Activated CD8-positive, alpha-beta T cell treated with anti-CD3 and anti-CD28 coated beads for 36 hours (primary cell): Measurements from ENCODE around the gene COMT. TPM values are rescaled to one million over a fixed set of nuclear protein-coding genes. Genes with fewer than 3 reads are reported as not detected.

Experiments used
- ATAC-seq: fragments of 200-7000 bp; cut with Tn5 transposase; one replicate; pipeline ENCODE4 v1.10.0; 2021; ENCODE audit warnings: mild to moderate bottlenecking, moderate library complexity
- CTCF ChIA-PET: fragments of 350-600 bp; sonication (Branson Sonifier 250); formaldehyde crosslinking; loops from one replicate; lab custom pipeline; 2021; ENCODE audit warnings: antibody characterized with exemption; lab: Charles Lee
- POLR2A ChIA-PET: fragments of 350-600 bp; sonication (Branson Sonifier 250); formaldehyde crosslinking; loops from one replicate; lab custom pipeline; 2021; ENCODE audit warnings: antibody characterized with exemption; lab: Charles Lee
- DNase-seq: peaks from one replicate; pipeline ENCODE4 v3.0.0-alpha.2; 2020
- H3K27ac Mint-ChIP-seq: one replicate; pipeline ENCODE4 v1.8.0; 2021; ENCODE audit warnings: mild to moderate bottlenecking, mixed read lengths
- H3K27me3 Mint-ChIP-seq: one replicate; pipeline ENCODE4 v1.8.0; 2021; ENCODE audit warnings: mixed read lengths
- H3K36me3 Mint-ChIP-seq: one replicate; pipeline ENCODE4 v1.8.0; 2021; ENCODE audit warnings: low read depth, mixed read lengths
- H3K4me1 Mint-ChIP-seq: one replicate; pipeline ENCODE4 v1.8.0; 2021; ENCODE audit warnings: low read depth, mixed read lengths
- H3K4me3 Mint-ChIP-seq: one replicate; pipeline ENCODE4 v1.8.0; 2021; ENCODE audit warnings: mild to moderate bottlenecking, moderate library complexity, mixed read lengths
- H3K9me3 Mint-ChIP-seq: one replicate; pipeline ENCODE4 v1.8.0; 2021; ENCODE audit warnings: mixed read lengths
- intact Hi-C: fragments of 100-400 bp; cut with micrococcal nuclease; formaldehyde crosslinking; loops from one replicate; pipeline ENCODE4 v1.10.0; 2022
- total RNA-seq, 2 experiments: library from RNA; stranded (reverse); gene quantifications; one replicate each; pipeline ENCODE4 v1.2.3, GENCODE V29; 2021
- TF ChIP-seq, protein P1 (sequence below): fragments of 200-600 bp; IDR thresholded peaks from one replicate; pipeline ENCODE4 v1.8.0; 2022; ENCODE audit warnings: antibody characterized with exemption, mild to moderate bottlenecking

Gene COMT
- total RNA-seq, 2 experiments from 2014 or later, result 70.7 to 74.5 TPM

DNA sequence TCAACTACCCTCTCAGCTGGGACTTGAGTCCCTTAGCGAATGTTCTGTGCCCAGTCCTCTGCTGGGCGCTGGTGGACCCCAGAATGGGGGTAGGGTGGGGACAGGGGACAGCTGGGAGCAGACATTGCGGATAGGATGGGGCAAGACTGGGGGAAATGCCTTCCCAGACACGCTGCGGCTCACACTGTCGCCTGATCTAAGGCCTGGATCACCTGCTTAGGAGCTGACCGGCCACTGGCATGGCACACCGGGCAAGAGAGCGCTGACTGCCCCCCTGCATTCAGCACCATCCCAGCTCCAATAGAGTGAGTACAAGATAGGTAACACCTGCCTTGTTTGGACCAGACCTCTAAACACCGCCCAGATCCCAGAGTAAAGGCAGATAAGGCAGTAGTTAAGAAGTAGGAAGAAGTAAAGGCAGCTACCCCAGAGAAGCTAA lies 73.6 kb downstream of the COMT start:
- DNase-seq (no peak), ATAC-seq (no peak)
- intact Hi-C loops, result no loop called here
- peaks cover 5% of the 10 kb centered on the region for H3K4me1 Mint-ChIP-seq
- ChIA-PET CTCF (interaction anchor here (0.9 to 6.1 kb wide), 7 partner anchors 44 to 285 kb away, joined by 3 to 75 read pairs (median 5); no protein-coding TSS in a partner anchor), POLR2A (interaction anchor here (0.9 to 1.7 kb wide), 3 partner anchors 9 to 30 kb away, joined by 3 to 4 read pairs (median 4); no protein-coding TSS in a partner anchor)
- H3K27me3 Mint-ChIP-seq, result peaks cover 20% of the 10 kb centered on the region
- H3K9me3 Mint-ChIP-seq, result no peaks in the 10 kb centered on the region
- H3K36me3 Mint-ChIP-seq, result no peaks in the 10 kb centered on the region
- TF ChIP-seq, protein P1, sequence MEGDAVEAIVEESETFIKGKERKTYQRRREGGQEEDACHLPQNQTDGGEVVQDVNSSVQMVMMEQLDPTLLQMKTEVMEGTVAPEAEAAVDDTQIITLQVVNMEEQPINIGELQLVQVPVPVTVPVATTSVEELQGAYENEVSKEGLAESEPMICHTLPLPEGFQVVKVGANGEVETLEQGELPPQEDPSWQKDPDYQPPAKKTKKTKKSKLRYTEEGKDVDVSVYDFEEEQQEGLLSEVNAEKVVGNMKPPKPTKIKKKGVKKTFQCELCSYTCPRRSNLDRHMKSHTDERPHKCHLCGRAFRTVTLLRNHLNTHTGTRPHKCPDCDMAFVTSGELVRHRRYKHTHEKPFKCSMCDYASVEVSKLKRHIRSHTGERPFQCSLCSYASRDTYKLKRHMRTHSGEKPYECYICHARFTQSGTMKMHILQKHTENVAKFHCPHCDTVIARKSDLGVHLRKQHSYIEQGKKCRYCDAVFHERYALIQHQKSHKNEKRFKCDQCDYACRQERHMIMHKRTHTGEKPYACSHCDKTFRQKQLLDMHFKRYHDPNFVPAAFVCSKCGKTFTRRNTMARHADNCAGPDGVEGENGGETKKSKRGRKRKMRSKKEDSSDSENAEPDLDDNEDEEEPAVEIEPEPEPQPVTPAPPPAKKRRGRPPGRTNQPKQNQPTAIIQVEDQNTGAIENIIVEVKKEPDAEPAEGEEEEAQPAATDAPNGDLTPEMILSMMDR, result no peak
- H3K27ac Mint-ChIP-seq, result no peak overlapping the region
- peak overlapping the region; percentile 57 for H3K4me3 Mint-ChIP-seq

DNA sequence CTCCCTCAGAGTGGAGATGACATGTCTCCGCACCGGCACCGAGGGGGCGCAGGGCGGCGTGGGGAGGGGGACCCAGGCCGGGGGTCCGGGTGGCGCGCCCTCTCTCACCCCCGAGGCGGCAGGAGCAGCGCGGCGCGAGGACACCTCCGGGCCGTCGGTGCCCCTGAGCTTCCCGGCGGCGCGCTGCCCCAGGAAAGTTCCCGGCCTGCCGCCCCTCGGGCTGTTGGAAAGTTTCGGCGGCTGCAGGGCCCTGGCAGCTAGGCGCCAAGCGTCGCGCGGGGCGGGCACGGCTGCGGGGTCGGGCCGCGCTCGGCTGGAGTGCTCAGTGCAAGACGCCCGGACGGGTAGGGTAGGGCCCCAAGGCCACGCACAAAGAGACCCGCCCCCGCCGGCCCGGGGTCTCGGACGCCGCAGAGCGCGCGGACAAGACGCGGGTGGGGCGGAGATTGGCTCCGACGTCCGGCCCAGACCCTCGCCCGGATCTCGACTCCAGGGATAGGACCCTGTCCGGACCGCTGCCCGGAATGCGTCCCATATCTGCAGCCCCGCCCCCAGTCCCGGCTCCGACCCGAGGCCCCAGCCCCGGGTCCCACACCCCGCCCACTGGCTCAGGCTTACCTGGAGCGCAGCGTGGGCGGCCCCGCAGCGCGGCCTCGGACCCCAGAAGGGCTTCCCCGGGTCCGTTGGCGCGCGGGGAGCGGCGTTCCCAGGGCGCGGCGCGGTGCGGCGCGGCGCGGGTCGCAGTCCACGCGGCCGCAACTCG lies 74.6 kb downstream of the COMT start:
- intact Hi-C loops, result no loop called here
- H3K4me3 Mint-ChIP-seq, result peak overlapping the region; percentile 76
- H3K27me3 Mint-ChIP-seq, result peaks cover 20% of the 10 kb centered on the region
- TF ChIP-seq, protein P1, result no peak
- H3K36me3 Mint-ChIP-seq, result no peaks in the 10 kb centered on the region
- ChIA-PET CTCF (interaction anchor here (0.9 to 6.1 kb wide), 5 partner anchors 45 to 286 kb away, joined by 3 to 75 read pairs (median 5); no protein-coding TSS in a partner anchor), POLR2A (interaction anchor here (0.6 to 0.9 kb wide), 2 partner anchors 31 to 235 kb away, joined by 4 read pairs; no protein-coding TSS in a partner anchor)
- no peaks in the 10 kb centered on the region for H3K9me3 Mint-ChIP-seq
- H3K4me1 Mint-ChIP-seq, result peaks cover 9% of the 10 kb centered on the region
- ATAC-seq (no peak), DNase-seq (peak; percentile 24)
- no peak overlapping the region for H3K27ac Mint-ChIP-seq

DNA sequence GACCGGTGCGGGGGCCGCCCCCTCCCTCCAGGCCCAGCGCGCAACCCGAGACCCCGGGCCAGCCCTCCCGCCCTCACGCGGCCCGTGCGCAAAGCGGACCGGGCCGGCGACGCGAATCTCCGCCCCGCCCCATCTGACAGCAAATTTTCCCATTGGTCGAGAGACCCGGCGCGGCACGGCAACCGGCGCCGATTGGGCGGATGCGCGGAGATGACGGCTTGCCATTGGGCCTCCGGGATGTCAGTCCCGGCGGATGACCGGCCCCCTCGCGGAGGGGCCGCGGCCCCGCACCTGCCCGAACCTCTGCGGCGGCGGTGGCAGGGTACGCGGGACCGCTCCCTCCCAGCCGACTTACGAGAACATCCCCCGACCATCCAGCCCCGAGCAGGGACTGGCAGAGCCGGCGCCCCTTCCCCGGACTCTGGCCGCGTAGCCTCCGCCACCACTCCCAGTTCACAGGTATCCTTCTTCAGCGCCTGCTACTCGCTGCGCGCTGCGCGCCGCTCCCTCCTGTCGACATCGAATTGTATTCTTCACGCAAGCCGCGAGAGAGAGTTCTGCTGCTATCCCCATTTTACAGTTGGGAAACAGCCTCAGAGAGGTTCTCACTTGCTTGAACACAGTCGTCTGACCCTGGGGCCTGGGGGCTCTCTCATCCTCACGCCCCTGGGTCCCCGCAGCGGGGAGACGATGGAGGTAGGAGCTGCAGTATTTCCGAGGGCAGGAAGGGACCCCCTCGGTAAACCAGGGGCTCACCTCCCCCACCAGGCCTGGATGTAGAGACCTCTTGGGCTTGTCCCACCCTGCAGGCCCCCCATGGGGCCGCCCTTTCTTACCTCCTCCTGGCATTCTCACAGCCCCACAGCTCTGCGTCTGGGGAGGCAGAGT lies 75.4 kb downstream of the COMT start, which contains the start of gene ARVCF:
ARVCF (minus strand) TSS at position 90 of the 888 bp plus-strand sequence. CDS start 26,029 bp downstream, outside the sequence.
- Mint-ChIP-seq H3K4me1 (peaks cover 12% of the 10 kb centered on the region), H3K27ac (no peak within 1 kb of the TSS), H3K27me3 (peaks cover 20% of the 10 kb centered on the region), H3K9me3 (no peaks in the 10 kb centered on the region), H3K4me3 (peak within 1 kb of the TSS; percentile 76), H3K36me3 (no peaks in the 10 kb centered on the region)
- TF ChIP-seq, protein P1, result peak; percentile 35
- peak; percentile 64 for ATAC-seq
- CTCF ChIA-PET, result no interaction called here
- intact Hi-C loops, result no loop called here
- POLR2A ChIA-PET, result no interaction called here
- peak; percentile 89 for DNase-seq

DNA sequence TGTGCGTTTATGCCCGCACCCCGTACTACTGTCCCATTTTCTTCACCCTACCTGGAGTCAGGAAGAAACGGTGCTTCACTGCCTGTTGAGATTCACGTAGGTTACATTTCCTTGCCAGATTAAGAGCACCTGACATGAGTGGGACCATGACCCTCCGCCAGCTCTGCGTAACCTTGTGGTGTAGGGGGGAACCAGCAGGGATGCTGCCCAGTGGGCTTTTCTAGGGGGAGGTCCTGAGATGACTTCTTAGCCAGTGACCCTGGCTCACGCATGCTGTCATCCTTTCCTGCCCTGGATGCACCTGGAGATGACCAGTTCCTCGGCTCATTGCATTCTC lies 76.0 kb downstream of the COMT start:
- Mint-ChIP-seq H3K36me3 (no peaks in the 10 kb centered on the region), H3K9me3 (no peaks in the 10 kb centered on the region), H3K4me3 (peak overlapping the region; percentile 76), H3K27me3 (peaks cover 20% of the 10 kb centered on the region), H3K27ac (no peak overlapping the region), H3K4me1 (peaks cover 18% of the 10 kb centered on the region)
- intact Hi-C loops, result no loop called here
- CTCF ChIA-PET, result interaction anchor here (1.4 to 1.7 kb wide), 2 partner anchors 10 to 70 kb away, joined by 3 to 4 read pairs; no protein-coding TSS in a partner anchor
- TF ChIP-seq, protein P1, result no peak
- ATAC-seq (no peak), DNase-seq (no peak)
- POLR2A ChIA-PET, result no interaction called here
